WTC11 (cell line): ENCODE measurements around the gene SCNN1A. TPM values are rescaled to one million over a fixed set of nuclear protein-coding genes. Genes with fewer than 3 reads are reported as not detected.

Experiments
- ATAC-seq: fragments of 200-7000 bp; cut with Tn5 transposase; 2 replicates; pipeline ENCODE4 v1.10.0; 2021; ENCODE audit warnings: mild to moderate bottlenecking, moderate library complexity
- CTCF ChIA-PET: fragments of 300-600 bp; sonication (Branson Sonifier 250); formaldehyde crosslinking; loops from one replicate; lab custom pipeline; 2021; ENCODE audit warnings: antibody characterized with exemption; lab: Charles Lee
- POLR2A ChIA-PET: fragments of 350-600 bp; sonication (Branson Sonifier 250); formaldehyde crosslinking; loops from one replicate; lab custom pipeline; 2021; ENCODE audit warnings: antibody characterized with exemption; lab: Charles Lee
- DNase-seq: peaks from one replicate; pipeline ENCODE4 v3.0.0; 2021; ENCODE audit warnings: low spot score
- H3K27ac Mint-ChIP-seq: 2 replicates; pipeline ENCODE4 v1.8.0; 2021; ENCODE audit warnings: mixed read lengths
- H3K27me3 Mint-ChIP-seq: 2 replicates; pipeline ENCODE4 v1.8.0; 2021; ENCODE audit warnings: low read depth, mild to moderate bottlenecking, moderate library complexity, mixed read lengths
- H3K36me3 Mint-ChIP-seq: 2 replicates; pipeline ENCODE4 v1.8.0; 2021; ENCODE audit warnings: mixed read lengths
- H3K4me1 Mint-ChIP-seq: 2 replicates; pipeline ENCODE4 v1.8.0; 2022; ENCODE audit warnings: mixed read lengths
- H3K4me3 Mint-ChIP-seq: 2 replicates; pipeline ENCODE4 v1.8.0; 2021; ENCODE audit warnings: mild to moderate bottlenecking, moderate library complexity, mixed read lengths
- H3K9me3 Mint-ChIP-seq: 2 replicates; pipeline ENCODE4 v1.8.0; 2021; ENCODE audit warnings: mixed read lengths
- CBFB ChIP-seq: sonication (generic); formaldehyde crosslinking; IDR thresholded peaks from 2 replicates; pipeline ENCODE4 v1.8.1; 2022; ENCODE audit warnings: mild to moderate bottlenecking, low read depth, missing genetic modification reagents
- ESRRA ChIP-seq: sonication (generic); formaldehyde crosslinking; IDR thresholded peaks from 2 replicates; pipeline ENCODE4 v1.8.1; 2022; ENCODE audit warnings: mild to moderate bottlenecking, missing genetic modification reagents, borderline replicate concordance
- FOXP4 ChIP-seq: sonication (generic); formaldehyde crosslinking; IDR thresholded peaks from 2 replicates; pipeline ENCODE4 v1.8.0; 2022; ENCODE audit warnings: mild to moderate bottlenecking, missing genetic modification reagents
- KAT7 ChIP-seq: sonication (generic); formaldehyde crosslinking; IDR thresholded peaks from 2 replicates; pipeline ENCODE4 v1.8.1; 2023; ENCODE audit warnings: missing genetic modification reagents, mild to moderate bottlenecking, borderline replicate concordance
- MAX ChIP-seq: sonication (generic); formaldehyde crosslinking; IDR thresholded peaks from 2 replicates; pipeline ENCODE4 v1.8.0; 2022; ENCODE audit warnings: mild to moderate bottlenecking, missing genetic modification reagents
- NFE2L1 ChIP-seq: sonication (generic); formaldehyde crosslinking; IDR thresholded peaks from 2 replicates; pipeline ENCODE4 v1.8.1; 2023; ENCODE audit warnings: missing genetic modification reagents
- NR1H2 ChIP-seq: sonication (generic); formaldehyde crosslinking; IDR thresholded peaks from 2 replicates; pipeline ENCODE4 v1.9.0; 2021; ENCODE audit warnings: mild to moderate bottlenecking, moderate library complexity, missing genetic modification reagents
- SP1 ChIP-seq: sonication (generic); formaldehyde crosslinking; conservative IDR thresholded peaks from 2 replicates; pipeline ENCODE4 v1.8.1; 2022; ENCODE audit warnings: missing genetic modification reagents
- TEAD4 ChIP-seq: sonication (generic); formaldehyde crosslinking; IDR thresholded peaks from 2 replicates; pipeline ENCODE4 v1.8.0; 2022; ENCODE audit warnings: mild to moderate bottlenecking, missing genetic modification reagents
- ZBTB21 ChIP-seq: sonication (generic); formaldehyde crosslinking; IDR thresholded peaks from 2 replicates; pipeline ENCODE4 v1.8.1; 2023; ENCODE audit warnings: mild to moderate bottlenecking, missing genetic modification reagents, borderline replicate concordance
- ZNF263 ChIP-seq: sonication (generic); formaldehyde crosslinking; IDR thresholded peaks from 2 replicates; pipeline ENCODE4 v1.8.1; 2022; ENCODE audit warnings: low read depth, mild to moderate bottlenecking, moderate library complexity, missing genetic modification reagents
- ZNF317 ChIP-seq: sonication (generic); formaldehyde crosslinking; IDR thresholded peaks from 2 replicates; pipeline ENCODE4 v1.8.1; 2023; ENCODE audit warnings: low read depth, mild to moderate bottlenecking, moderate library complexity, missing genetic modification reagents, borderline replicate concordance
- total RNA-seq: library from RNA; stranded (reverse); gene quantifications from 3 replicates; pipeline ENCODE4 v1.2.3, GENCODE V29; 2021
- TF ChIP-seq, protein P1 (sequence below): sonication (generic); formaldehyde crosslinking; conservative IDR thresholded peaks from 2 replicates; pipeline ENCODE4 v1.8.1; 2023; ENCODE audit warnings: mild to moderate bottlenecking, low read depth, missing genetic modification reagents, moderate library complexity
- TF ChIP-seq, protein P2 (sequence below): sonication (generic); formaldehyde crosslinking; IDR thresholded peaks from 2 replicates; pipeline ENCODE4 v1.8.1; 2023; ENCODE audit warnings: mild to moderate bottlenecking, missing genetic modification reagents, borderline replicate concordance

Gene SCNN1A
- total RNA-seq, 1 experiment from 2014 or later, result 100 TPM

DNA sequence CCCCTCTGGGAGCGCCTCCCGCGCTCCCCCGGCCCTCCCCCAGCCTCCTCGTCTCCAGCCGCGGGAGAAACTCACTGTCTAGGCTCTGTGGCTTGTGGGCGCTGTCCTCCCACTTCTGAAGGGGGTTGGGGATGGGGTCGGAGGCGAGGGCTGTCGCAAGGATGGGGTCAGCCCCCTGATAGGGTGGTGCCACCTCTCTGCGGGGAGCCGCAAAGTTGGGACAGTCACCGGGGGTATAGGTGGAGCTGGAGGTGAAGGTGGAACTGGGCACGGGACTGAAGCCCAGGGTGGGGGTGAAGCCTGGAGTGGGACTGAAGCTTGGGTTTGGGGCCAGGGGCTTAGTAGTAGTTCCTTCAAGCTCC is 45.7 kb downstream of the SCNN1A start (continued):
- TF ChIP-seq, protein P1, sequence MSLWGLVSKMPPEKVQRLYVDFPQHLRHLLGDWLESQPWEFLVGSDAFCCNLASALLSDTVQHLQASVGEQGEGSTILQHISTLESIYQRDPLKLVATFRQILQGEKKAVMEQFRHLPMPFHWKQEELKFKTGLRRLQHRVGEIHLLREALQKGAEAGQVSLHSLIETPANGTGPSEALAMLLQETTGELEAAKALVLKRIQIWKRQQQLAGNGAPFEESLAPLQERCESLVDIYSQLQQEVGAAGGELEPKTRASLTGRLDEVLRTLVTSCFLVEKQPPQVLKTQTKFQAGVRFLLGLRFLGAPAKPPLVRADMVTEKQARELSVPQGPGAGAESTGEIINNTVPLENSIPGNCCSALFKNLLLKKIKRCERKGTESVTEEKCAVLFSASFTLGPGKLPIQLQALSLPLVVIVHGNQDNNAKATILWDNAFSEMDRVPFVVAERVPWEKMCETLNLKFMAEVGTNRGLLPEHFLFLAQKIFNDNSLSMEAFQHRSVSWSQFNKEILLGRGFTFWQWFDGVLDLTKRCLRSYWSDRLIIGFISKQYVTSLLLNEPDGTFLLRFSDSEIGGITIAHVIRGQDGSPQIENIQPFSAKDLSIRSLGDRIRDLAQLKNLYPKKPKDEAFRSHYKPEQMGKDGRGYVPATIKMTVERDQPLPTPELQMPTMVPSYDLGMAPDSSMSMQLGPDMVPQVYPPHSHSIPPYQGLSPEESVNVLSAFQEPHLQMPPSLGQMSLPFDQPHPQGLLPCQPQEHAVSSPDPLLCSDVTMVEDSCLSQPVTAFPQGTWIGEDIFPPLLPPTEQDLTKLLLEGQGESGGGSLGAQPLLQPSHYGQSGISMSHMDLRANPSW (CRISPR knock-in tag), result no peak
- TF ChIP-seq NFE2L1 (CRISPR knock-in tag) (no peak), SP1 (no peak), NR1H2 (CRISPR knock-in tag) (no peak), ZNF317 (CRISPR knock-in tag) (no peak), TEAD4 (CRISPR knock-in tag) (no peak)
- TF ChIP-seq, protein P2, sequence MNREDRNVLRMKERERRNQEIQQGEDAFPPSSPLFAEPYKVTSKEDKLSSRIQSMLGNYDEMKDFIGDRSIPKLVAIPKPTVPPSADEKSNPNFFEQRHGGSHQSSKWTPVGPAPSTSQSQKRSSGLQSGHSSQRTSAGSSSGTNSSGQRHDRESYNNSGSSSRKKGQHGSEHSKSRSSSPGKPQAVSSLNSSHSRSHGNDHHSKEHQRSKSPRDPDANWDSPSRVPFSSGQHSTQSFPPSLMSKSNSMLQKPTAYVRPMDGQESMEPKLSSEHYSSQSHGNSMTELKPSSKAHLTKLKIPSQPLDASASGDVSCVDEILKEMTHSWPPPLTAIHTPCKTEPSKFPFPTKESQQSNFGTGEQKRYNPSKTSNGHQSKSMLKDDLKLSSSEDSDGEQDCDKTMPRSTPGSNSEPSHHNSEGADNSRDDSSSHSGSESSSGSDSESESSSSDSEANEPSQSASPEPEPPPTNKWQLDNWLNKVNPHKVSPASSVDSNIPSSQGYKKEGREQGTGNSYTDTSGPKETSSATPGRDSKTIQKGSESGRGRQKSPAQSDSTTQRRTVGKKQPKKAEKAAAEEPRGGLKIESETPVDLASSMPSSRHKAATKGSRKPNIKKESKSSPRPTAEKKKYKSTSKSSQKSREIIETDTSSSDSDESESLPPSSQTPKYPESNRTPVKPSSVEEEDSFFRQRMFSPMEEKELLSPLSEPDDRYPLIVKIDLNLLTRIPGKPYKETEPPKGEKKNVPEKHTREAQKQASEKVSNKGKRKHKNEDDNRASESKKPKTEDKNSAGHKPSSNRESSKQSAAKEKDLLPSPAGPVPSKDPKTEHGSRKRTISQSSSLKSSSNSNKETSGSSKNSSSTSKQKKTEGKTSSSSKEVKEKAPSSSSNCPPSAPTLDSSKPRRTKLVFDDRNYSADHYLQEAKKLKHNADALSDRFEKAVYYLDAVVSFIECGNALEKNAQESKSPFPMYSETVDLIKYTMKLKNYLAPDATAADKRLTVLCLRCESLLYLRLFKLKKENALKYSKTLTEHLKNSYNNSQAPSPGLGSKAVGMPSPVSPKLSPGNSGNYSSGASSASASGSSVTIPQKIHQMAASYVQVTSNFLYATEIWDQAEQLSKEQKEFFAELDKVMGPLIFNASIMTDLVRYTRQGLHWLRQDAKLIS (CRISPR knock-in tag), result no peak

DNA sequence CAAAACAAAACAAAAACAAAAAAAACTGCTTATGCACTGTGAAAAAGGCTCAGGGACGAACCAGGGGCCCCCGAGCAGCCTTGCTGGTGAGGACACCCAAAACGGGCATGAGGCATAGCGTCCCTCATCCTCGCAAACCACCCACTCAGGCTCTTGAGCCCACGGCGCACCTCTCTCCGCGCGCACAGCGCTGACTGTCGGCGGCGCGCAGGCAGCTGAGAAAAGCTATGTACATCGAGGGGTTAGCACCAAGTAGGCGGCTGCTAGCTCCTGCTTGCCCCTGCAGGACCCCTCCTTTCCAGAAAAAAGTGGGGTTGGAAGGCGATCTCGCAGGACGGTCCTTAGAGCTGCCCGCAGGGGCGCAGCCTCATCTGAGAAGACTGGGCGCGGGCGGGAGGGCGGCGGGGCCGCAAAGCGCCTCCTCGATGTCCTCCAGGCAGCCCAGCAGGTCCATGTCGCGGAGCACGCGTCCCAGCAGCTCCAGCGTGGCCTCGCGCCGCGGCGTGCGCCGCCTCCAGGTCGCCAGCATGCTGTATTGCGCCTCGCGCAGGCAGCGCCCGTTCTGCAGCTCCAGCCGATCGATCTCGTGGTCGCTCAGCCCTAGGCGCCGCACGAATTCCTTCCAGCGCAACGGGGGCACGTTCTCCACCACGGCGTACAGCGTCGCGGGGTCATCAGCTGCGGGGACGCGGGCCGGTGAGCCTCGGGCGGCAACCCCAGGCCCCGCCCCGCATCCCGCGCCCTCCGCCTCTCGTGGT is 46.2 kb downstream of the SCNN1A start:
- no peak overlapping the region for H3K27ac Mint-ChIP-seq
- peaks cover 43% of the 10 kb centered on the region for H3K36me3 Mint-ChIP-seq
- H3K27me3 Mint-ChIP-seq, result no peaks in the 10 kb centered on the region
- TF ChIP-seq KAT7 (CRISPR knock-in tag), result 0 out of 2 replicates have a peak, but pooled peaks have one; percentile 54
- peak; percentile 73; the same call in 1 of the 2 replicates for TF ChIP-seq FOXP4
- TF ChIP-seq ESRRA (CRISPR knock-in tag), result 0 out of 2 replicates have a peak, but pooled peaks have one; percentile 23
- TF ChIP-seq MAX (CRISPR knock-in tag), result peak; percentile 86; the same call in 1 of the 2 replicates
- TF ChIP-seq CBFB (CRISPR knock-in tag), result 0 out of 2 replicates have a peak, but pooled peaks have one; percentile 61
- TF ChIP-seq ZBTB21 (CRISPR knock-in tag), result peak; percentile 54; the same call in 1 of the 2 replicates
- no peak for TF ChIP-seq ZNF263 (CRISPR knock-in tag)
- TF ChIP-seq NR1H2 (CRISPR knock-in tag), result no peak
- H3K9me3 Mint-ChIP-seq, result no peaks in the 10 kb centered on the region
- H3K4me1 Mint-ChIP-seq, result peaks cover 39% of the 10 kb centered on the region
- CTCF ChIA-PET, result interaction anchor here (1.1 to 5.0 kb wide), 5 partner anchors 29 to 209 kb away, joined by 3 to 49 read pairs (median 6); no protein-coding TSS in a partner anchor
- peak; percentile 51 for DNase-seq
- H3K4me3 Mint-ChIP-seq, result no peak overlapping the region
- POLR2A ChIA-PET, result interaction anchor here (1.2 kb wide), 2 partner anchors 39 to 142 kb away, joined by 3 read pairs; partner anchors contain the start of gene VAMP1
- peak; percentile 43 for ATAC-seq
